ENCODE data around the gene RHOBTB3.
A peak's percentile ranks its signal among the peaks of the same experiment; 100 is the strongest.
"Not testable (repeated sequence)": the region's sequence is repeated elsewhere in the genome, so short reads cannot be mapped to it uniquely, and the experiment has no call there.

Gene RHOBTB3

GRCh38 chr5:95822043-95822541, 91.0 kb downstream of the RHOBTB3 start:
- DNase-seq, result peak; percentile 60

DNA sequence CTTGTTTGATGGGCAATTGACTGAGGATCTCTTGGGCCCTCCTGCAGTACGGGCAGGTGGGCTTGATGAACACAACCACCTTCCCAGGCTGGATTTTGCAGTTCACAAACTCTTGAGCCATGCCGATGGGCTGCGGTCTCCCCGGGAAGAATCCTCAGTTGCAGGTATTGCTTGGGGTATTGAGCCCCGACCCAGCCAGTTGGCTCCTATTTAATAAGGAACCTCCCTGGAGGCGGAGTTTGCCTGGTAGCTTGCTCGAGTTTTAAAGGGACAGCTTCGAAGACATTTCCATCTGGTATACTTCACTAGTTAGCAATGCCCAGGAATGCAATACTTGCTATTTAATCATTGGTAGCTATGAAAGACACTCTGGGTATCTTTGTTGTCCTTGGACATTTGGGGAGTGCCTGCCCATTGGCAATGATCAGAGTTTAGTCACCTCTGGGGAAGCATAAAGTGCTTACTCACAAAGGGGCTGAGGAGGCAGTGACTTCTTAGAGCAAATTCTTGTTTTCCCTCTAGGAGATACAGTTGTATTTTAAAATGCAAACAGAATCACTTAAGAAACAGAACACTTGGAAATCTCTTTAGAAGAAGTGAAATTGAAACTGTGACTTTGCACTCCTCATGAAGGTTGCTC, 91.5 kb downstream of the RHOBTB3 start, which contains the start of gene GLRX:
Gene GLRX, minus strand, starts transcription at position 185 of the 640 bp plus-strand sequence. Its CDS starts 64 bp downstream, at position 121.
- peak; percentile 60 for DNase-seq

- no peak for DNase-seq
Observed at GRCh38 chr5:95823218-95823737, 92.1 kb downstream of the RHOBTB3 start.

- DNase-seq, result no peak
Observed at GRCh38 chr5:95823738-95824609, 92.8 kb downstream of the RHOBTB3 start.

GRCh38 chr5:95824747-95825146, 93.6 kb downstream of the RHOBTB3 start:
- DNase-seq, result no peak

- no peak for DNase-seq
Observed at GRCh38 chr5:95825495-95825894, 94.4 kb downstream of the RHOBTB3 start.

GRCh38 chr5:95826949-95827891, 96.1 kb downstream of the RHOBTB3 start:
- no peak for DNase-seq

DNA sequence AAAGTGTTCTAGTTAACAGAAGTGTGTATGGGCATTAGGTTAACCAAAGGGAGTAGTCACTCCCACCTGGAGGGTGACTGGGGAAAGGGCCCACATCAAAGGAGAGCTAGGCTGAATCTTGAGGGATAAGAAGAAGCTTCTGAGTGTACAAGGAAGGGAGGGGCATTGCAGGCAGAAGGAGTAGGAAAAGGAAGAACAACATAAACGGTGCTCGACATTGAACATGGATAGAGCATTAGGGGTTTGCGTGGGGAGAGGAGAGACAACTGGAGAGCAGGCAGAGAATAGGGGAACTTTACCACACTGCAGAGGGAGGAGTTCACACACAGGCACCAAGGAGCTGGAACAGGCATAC, 96.7 kb downstream of the RHOBTB3 start:
- DNase-seq, result no peak

DNA sequence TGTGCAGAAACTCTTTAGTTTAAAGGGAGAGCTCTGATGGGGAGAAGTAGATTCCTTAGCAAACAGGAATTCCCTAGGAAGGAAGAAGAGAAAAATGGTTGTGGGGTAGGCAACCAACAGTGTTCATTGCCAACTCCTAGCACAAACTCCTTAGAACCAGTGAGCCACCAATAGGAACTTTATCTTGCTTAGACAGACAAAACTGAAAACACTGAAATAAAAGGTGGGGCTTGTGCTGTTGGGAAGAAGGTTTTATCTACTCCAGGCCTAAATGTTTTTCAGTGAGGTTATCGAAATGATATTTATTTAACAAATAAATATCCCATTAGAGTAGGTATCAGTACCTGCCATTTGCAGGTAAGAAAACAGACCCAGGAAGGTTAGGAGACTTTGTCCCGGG, 99.1 kb downstream of the RHOBTB3 start:
- no peak for DNase-seq

DNA sequence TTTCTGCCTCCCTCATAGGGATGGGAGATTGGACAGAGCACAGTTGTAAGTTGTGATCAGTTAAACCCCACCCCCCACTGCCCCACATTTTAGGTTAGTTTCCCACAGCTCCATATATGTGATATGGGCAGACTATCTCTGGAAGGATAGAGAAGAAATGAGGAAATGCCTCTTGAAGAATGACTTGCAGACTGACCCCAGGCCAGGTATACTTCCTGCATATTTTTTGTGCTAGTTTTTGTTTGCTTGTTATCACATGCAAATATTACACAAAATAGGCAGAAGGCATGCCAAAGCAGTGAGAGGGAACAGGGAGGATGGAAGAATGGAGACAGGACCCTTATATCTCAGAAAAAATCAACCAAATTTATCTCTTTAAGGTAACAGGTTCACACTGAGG, 101.5 kb downstream of the RHOBTB3 start:
- no peak for DNase-seq

DNA sequence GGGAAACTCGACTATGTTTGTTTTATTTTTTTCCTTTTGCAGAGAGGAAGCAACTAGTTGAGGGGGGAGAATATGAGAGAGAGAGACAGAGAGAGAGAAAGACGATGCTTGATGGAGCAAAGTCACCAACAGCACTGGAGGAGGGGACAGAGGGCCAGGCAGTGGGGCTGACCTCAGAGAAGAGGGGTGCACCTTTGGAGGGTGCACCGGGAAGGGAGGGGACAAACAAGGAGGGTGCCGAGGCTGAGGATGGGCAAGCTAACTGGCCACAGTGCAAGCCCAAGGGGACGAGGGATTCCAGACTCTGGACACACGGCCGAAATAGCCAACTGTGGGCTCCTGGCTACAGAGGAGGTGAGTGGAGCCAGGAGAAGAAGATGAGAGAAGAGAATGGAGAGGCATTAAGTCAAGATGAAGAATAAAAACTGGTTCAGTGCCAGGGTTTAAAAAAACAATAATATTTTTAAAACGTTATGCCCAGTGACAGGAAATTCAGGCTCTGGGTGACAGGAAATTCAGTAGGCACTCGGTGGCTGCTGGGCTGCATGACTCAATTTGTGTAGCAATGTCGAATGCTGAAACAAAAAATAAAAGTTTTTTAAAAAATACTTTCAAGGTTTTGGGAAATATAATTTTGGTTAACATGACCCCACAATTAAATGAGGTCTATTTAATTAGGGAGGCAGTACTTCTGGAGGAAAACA, 104.7 kb downstream of the RHOBTB3 start:
- no peak for DNase-seq

DNA sequence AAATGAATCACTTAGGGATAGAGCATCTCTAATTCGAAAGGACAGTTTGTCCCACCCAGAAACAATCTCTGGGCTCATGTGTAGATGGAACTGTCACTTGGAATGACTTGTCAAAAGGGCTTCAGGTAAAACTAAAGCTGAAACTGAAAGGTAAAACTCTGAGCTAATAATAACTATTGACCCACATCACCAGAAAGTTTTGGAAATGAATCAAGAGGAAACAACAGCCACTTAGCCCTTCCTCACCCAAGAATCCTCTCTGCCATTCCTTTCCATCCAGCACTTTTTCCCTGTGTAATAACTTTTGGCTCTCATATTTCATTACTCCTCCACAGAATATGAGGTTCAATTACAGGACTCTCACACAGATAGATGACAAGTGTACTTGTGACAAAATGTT, 105.4 kb downstream of the RHOBTB3 start:
- no peak for DNase-seq

- not testable (repeated sequence) for DNase-seq
Observed at GRCh38 chr5:95836971-95837370, 105.8 kb downstream of the RHOBTB3 start.

DNA sequence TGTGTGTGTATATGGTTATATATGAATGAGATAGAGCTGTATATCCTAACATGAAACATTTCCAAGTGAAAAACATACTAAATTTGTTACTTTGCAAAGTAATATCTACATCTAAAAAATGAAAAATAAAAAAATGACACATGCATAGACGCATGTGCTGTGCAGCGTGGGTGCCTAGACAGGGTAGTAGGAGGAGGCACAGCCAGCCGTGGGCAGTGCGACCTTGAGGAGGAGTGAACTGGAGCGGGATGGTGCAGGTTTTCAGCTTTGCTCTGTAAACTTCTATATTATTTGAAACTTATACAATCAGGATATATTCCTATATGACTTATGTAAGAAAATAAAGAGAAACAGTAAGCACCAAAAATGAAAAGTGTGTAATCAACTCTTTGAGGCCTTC, 106.4 kb downstream of the RHOBTB3 start:
- DNase-seq, result no peak

GRCh38 chr5:95838001-95838520, 106.9 kb downstream of the RHOBTB3 start:
- DNase-seq, result no peak

DNA sequence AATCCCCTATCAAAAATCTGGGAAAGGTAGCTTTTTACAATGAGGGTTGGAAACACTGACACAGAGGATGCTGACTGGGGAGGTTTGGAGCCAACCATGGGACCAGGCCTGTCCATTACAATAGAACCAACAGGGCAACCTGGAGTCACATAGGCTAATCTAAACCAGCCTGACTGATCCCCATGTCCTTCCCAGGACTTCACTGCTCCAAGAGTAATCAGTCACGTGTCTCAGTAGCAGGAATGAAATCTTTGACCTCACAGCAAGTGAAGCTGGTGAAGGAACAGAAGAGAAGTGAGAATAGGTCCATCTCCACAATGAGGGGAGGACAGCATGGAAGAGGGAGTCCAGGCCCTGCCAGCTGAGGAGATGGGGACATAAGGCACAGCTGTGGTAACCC, 107.4 kb downstream of the RHOBTB3 start:
- DNase-seq, result no peak

DNA sequence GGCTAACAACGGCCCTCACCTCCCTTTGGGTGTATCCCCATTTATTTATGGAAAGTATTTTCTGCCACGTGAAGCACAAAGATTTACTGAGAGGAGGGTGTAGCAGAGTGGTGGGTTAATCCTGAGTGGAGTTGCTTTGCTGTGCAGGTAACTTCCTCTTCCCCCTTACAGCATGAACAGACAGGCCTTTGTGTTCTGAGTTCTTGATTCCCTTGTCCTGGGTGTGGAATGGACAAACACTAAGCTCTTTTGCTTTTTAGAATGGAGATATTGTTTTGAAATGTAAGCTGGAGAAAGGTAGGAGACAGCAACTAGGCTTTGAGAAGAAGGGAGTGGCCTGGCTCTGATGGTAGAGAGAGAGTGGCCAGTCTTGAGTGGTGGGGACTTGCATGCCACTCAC, 108.5 kb downstream of the RHOBTB3 start:
- no peak for DNase-seq

DNA sequence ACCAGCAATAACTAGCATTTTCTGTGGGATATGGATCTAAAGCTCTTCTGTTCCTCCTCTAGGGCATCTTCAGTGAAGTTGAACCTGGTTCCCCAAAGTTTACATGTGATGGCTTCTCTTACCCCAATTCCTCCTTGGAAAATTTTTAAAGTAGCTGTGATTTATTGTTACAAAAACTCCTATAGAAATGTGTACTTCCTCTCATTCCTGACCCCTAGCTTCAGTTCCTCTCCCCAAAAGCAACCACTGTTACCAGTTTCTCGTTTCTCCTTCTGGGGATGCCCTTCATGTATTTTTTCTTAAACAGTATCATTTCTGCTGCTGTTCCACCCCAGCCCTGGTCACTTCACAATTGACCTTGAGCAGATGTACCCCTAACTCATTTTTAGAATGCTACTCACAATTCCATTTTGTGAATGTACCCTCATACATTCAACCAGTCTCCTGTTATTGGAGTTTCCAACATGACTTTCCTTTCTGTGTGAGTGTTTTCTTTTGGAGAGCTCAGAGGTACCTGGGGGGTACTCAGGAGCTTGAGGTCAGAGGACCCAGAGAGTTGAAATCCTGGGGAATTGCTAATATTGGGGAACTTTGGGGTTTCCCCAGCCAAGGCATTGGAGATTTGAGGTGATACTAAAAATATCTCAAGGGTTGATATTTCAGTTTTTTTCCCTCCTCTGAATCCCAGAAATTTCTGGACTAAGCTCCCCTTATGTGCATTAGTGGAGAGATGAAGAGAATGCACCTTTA, 110.0 kb downstream of the RHOBTB3 start:
- DNase-seq, result no peak

DNA sequence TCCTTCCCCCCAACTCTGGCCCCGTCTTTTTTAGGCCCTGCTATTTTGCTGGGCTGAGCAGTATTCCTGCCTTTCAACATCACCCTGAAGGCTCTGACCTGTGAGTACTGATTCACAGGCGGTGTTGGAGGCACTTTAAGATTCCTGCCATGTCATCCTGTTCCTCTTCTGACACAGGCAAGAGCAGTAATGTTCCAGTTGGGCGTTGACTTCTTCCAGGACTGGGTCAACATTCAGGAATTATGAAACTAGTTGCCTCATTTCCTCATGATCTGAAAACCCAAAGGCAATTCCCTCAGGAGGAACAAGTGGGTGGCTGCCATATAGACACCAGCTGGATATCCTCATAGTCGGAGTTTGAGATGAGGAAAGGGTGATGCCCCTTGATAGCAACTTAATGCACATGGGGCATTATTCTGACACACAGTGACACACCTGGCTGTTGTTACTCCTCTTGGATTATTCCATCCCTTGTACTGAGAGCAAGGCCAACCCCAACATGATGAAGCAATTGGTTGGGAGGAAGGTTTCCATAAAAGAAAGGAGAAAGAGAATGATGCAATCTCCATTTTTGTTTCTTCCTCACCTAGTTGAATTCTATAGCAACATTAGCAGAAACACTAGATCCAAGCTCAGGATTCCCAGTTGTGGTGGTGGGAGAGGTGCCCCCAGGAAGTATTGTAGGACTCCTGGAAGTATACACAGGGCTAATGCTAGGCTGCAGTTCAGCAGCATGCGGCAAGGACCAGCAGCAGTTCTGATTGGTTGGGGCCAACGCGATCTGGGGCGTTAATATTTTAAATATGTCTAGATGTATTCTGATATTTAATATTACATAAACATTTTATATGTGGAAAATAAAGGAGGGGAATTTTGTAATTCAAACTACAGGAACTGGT, 111.0 kb downstream of the RHOBTB3 start:
- DNase-seq, result no peak

Measured in NCI-H2029 treated with DMSO at 0.1 percent for 48 hours (cell line).